Neural crest cell (in vitro differentiated cells): ENCODE results near the gene SPRR5. TPM values are rescaled to one million over a fixed set of nuclear protein-coding genes. Genes with fewer than 3 reads are reported as not detected.

Experiments
- DNase-seq: peaks from one replicate; pipeline ENCODE4 v3.0.0; 2021; ENCODE audit warnings: low read depth, mixed read lengths, low spot score
- H3K27ac Mint-ChIP-seq: one replicate; pipeline ENCODE4 v1.8.0; 2021; ENCODE audit warnings: mild to moderate bottlenecking, mixed read lengths; ENCODE audit not compliant: unreplicated experiment
- H3K27me3 Mint-ChIP-seq: 2 replicates; pipeline ENCODE4 v1.8.0; 2021; ENCODE audit warnings: low read depth, mild to moderate bottlenecking, mixed read lengths
- H3K36me3 Mint-ChIP-seq: 2 replicates; pipeline ENCODE4 v1.8.0; 2021; ENCODE audit warnings: low read depth, mild to moderate bottlenecking, mixed read lengths
- H3K4me1 Mint-ChIP-seq: 2 replicates; pipeline ENCODE4 v1.8.0; 2021; ENCODE audit warnings: mixed read lengths
- H3K4me3 Mint-ChIP-seq: one replicate; pipeline ENCODE4 v1.8.0; 2021; ENCODE audit warnings: mild to moderate bottlenecking, mixed read lengths
- H3K9me3 Mint-ChIP-seq: 2 replicates; pipeline ENCODE4 v1.8.0; 2021; ENCODE audit warnings: mixed read lengths
- total RNA-seq: library from RNA; stranded (reverse); gene quantifications from 2 replicates; pipeline ENCODE4 v1.2.1, GENCODE V29; 2021
- TF ChIP-seq, protein P1 (sequence below): fragments of 200-600 bp; sonication (generic); conservative IDR thresholded peaks from 2 replicates; pipeline ENCODE4 v1.5.0; 2021; ENCODE audit warnings: antibody characterized with exemption, mild to moderate bottlenecking

The SPRR5 gene
- total RNA-seq, 1 donor from 2014 or later = not detected

DNA sequence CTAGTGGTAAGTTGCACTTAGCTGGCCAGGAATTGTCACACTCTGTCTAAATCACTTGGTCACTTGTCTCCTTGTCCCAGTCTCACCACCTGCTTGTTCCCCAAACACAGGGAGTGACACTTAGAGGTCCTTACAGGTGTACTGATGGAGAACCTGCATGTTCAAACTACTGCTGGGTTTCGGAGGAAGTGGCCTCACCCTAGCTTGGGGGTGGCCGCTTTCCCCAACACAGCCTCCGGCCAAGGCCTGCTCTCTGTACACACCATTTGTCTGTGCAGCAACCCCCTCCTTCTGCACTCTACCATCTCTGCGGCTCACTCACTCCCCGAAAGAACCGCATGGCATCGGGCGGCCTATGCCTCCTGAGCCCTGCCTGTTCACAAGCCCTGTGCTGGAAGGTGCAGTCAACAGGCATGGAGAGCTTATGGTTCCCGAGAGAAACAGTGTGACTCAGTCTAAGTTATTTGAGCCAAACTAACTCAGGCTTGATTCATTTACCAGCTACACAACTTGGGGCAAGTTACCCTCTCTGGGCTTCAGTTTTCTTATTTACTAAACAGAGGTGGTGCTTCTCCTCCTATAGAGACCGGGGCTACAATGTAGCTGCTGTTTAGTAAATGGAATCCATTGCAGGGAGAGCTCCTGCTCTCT, 12.9 kb downstream of the SPRR5 start:
- no peaks in the 10 kb centered on the region for H3K9me3 Mint-ChIP-seq
- no peak overlapping the region for H3K27ac Mint-ChIP-seq
- no peak overlapping the region for H3K4me3 Mint-ChIP-seq
- no peaks in the 10 kb centered on the region for H3K4me1 Mint-ChIP-seq
- no peaks in the 10 kb centered on the region for H3K27me3 Mint-ChIP-seq
- TF ChIP-seq, protein P1, sequence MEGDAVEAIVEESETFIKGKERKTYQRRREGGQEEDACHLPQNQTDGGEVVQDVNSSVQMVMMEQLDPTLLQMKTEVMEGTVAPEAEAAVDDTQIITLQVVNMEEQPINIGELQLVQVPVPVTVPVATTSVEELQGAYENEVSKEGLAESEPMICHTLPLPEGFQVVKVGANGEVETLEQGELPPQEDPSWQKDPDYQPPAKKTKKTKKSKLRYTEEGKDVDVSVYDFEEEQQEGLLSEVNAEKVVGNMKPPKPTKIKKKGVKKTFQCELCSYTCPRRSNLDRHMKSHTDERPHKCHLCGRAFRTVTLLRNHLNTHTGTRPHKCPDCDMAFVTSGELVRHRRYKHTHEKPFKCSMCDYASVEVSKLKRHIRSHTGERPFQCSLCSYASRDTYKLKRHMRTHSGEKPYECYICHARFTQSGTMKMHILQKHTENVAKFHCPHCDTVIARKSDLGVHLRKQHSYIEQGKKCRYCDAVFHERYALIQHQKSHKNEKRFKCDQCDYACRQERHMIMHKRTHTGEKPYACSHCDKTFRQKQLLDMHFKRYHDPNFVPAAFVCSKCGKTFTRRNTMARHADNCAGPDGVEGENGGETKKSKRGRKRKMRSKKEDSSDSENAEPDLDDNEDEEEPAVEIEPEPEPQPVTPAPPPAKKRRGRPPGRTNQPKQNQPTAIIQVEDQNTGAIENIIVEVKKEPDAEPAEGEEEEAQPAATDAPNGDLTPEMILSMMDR = no peak
- DNase-seq = no peak
- no peaks in the 10 kb centered on the region for H3K36me3 Mint-ChIP-seq

- TF ChIP-seq, protein P1 = no peak
- Mint-ChIP-seq H3K27ac (no peak overlapping the region), H3K27me3 (peaks cover 1% of the 10 kb centered on the region), H3K4me3 (no peak overlapping the region), H3K36me3 (no peaks in the 10 kb centered on the region), H3K9me3 (no peaks in the 10 kb centered on the region), H3K4me1 (no peaks in the 10 kb centered on the region)
- no peak for DNase-seq
These were observed 13.5 kb downstream of the SPRR5 start for GRCh38 chr1:152960452-152961044.

- H3K27me3 Mint-ChIP-seq = peaks cover 4% of the 10 kb centered on the region
- TF ChIP-seq, protein P1 = no peak
- no peaks in the 10 kb centered on the region for H3K4me1 Mint-ChIP-seq
- no peaks in the 10 kb centered on the region for H3K36me3 Mint-ChIP-seq
- H3K27ac Mint-ChIP-seq = no peak overlapping the region
- no peak for DNase-seq
- H3K9me3 Mint-ChIP-seq = no peaks in the 10 kb centered on the region
- no peak overlapping the region for H3K4me3 Mint-ChIP-seq
These were observed 14.4 kb downstream of the SPRR5 start for GRCh38 chr1:152961226-152961891.

DNA sequence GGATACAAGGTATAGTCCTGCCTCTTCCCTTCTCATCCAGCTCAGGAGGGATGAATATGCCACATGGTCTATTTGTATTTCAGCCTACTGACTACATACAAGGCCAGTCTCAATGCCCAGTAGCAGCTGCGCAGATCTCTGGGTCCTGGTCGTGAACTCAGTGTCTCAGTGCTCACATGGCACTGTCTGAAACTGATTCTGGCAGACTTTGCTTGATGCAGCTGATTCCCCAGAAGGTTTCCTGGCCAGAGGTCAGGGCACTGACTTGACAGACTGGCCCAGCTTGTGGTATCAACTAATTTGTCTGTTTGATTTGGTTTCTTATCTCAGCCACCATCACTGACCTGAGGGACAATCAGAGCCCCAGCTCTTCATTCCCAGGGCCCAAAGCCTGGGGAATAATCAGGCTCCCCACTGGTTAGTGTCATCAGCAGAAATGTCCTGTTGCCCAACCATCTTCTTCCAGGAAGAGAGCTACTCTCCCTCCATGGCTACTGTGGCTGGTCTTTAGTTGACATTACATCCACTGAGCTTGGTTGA, 15.9 kb downstream of the SPRR5 start:
- no peak overlapping the region for H3K4me3 Mint-ChIP-seq
- no peaks in the 10 kb centered on the region for H3K4me1 Mint-ChIP-seq
- H3K36me3 Mint-ChIP-seq = no peaks in the 10 kb centered on the region
- no peak overlapping the region for H3K27ac Mint-ChIP-seq
- H3K27me3 Mint-ChIP-seq = peaks cover 4% of the 10 kb centered on the region
- no peak for DNase-seq
- TF ChIP-seq, protein P1 = no peak
- H3K9me3 Mint-ChIP-seq = no peaks in the 10 kb centered on the region

DNA sequence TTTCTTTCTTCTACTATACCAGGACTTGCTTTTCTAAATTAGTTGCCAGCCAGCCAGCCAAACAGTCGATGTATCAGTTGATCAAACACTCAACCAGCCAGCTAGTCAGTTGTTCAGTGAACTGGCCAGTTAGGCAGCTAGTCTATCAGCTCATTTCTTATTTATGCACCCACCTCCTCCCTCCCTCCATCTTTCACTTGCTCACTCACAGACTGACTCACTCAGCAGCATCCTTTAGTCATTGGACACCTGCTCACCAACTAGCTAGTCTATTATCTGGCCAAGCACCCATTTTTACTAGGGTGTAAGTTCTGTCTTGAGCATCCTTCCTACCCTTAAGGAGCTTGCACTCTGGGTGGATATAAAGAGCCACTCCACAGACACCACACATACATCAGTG, 17.5 kb downstream of the SPRR5 start:
- TF ChIP-seq, protein P1 = no peak
- DNase-seq = no peak
- peaks cover 6% of the 10 kb centered on the region for H3K27me3 Mint-ChIP-seq
- no peaks in the 10 kb centered on the region for H3K4me1 Mint-ChIP-seq
- H3K4me3 Mint-ChIP-seq = no peak overlapping the region
- H3K27ac Mint-ChIP-seq = no peak overlapping the region
- H3K36me3 Mint-ChIP-seq = no peaks in the 10 kb centered on the region
- no peaks in the 10 kb centered on the region for H3K9me3 Mint-ChIP-seq
